GM12878 (cell line): ENCODE results near the gene METTL16. TPM values are rescaled to one million over a fixed set of nuclear protein-coding genes. Genes with fewer than 3 reads are reported as not detected.
"Not testable (repeated sequence)": the region's sequence is repeated elsewhere in the genome, so short reads cannot be mapped to it uniquely, and the experiment has no call there.

Source experiments
- ATAC-seq: fragments of 200-7000 bp; cut with Tn5 transposase; 3 replicates; pipeline ENCODE4 v1.9.1; 2020; ENCODE audit warnings: mild to moderate bottlenecking, moderate library complexity
- BruUV-seq: library from RNA; stranded (reverse); fragments of 400-500 nt; replicated peaks from 2 replicates; lab custom pipeline; 2021; lab: Mats Ljungman, UMichigan
- CTCF ChIA-PET: fragments of 300-600 bp; sonication (Branson Sonifier 250); formaldehyde crosslinking; extraction: SDS; loops from one replicate; lab custom pipeline; 2021; ENCODE audit warnings: inconsistent platforms; lab: Yijun Ruan, JAX
- POLR2A ChIA-PET: fragments of 350-600 bp; formaldehyde crosslinking; extraction: SDS; loops from one replicate; lab custom pipeline; 2021; ENCODE audit warnings: inconsistent platforms; lab: Charles Lee
- RAD21 ChIA-PET: fragments of 300-600 bp; sonication (Branson Sonifier 250); formaldehyde crosslinking; loops from one replicate; lab custom pipeline; 2023; ENCODE audit warnings: antibody characterized with exemption; ENCODE audit not compliant: unreplicated experiment; lab: Charles Lee
- SMC1A ChIA-PET: fragments of 300-600 bp; sonication (Branson Sonifier 250); formaldehyde crosslinking; loops from one replicate; lab custom pipeline; 2023; ENCODE audit not compliant: unreplicated experiment, uncharacterized antibody; lab: Charles Lee
- DNase-seq: peaks from one replicate; pipeline ENCODE4 v3.0.0-alpha.2; 2011; ENCODE audit warnings: low read depth, low spot score
- FAIRE-seq: peaks from 3 replicates; lab custom pipeline; 2011; peaks lifted over from hg19 to GRCh38; lab: Jason Lieb, UNC
- H2AFZ ChIP-seq: 2 replicates; pipeline ENCODE4 v1.6.0; 2011; ENCODE audit warnings: low read depth, low read length, control low read depth; ENCODE audit not compliant: control insufficient read depth
- H3K27ac ChIP-seq: 2 replicates; pipeline ENCODE4 v1.5.1; 2011; ENCODE audit warnings: control low read depth; ENCODE audit not compliant: control insufficient read depth, insufficient read depth
- H3K27me3 ChIP-seq, 2 experiments: replicated peaks in 1 of 2; 2 replicates each; pipeline versions ENCODE4 v1.6.0 to v1.6.1; 2011; ENCODE audit warnings: low read length in 1 of 2; ENCODE audit not compliant: control insufficient read depth in 2 of 2, insufficient read depth in 2 of 2
- H3K36me3 ChIP-seq, 2 experiments: 2 replicates each; pipeline ENCODE4 v1.5.1; 2011; ENCODE audit warnings: low read length in 1 of 2; ENCODE audit not compliant: control insufficient read depth in 2 of 2, insufficient read depth in 2 of 2
- H3K4me1 ChIP-seq: 2 replicates; pipeline ENCODE4 v1.6.1; 2011; ENCODE audit warnings: mild to moderate bottlenecking, low read length, moderate library complexity, mixed read lengths; ENCODE audit not compliant: control insufficient read depth, insufficient read depth
- H3K4me2 ChIP-seq: 2 replicates; pipeline ENCODE4 v1.6.0; 2011; ENCODE audit warnings: control low read depth; ENCODE audit not compliant: control insufficient read depth, insufficient read depth
- H3K4me3 ChIP-seq: fragments of 200-600 bp; sonication (generic); 2 replicates; pipeline ENCODE4 v1.5.1; 2016
- H3K79me2 ChIP-seq: 2 replicates; pipeline ENCODE4 v1.6.0; 2011; ENCODE audit warnings: low read length; ENCODE audit not compliant: control insufficient read depth, insufficient read depth
- H3K9ac ChIP-seq: 2 replicates; pipeline ENCODE4 v1.8.0; 2011; ENCODE audit warnings: low read length, control low read depth, mixed read lengths; ENCODE audit not compliant: control insufficient read depth, insufficient read depth
- H3K9me3 ChIP-seq: replicated peaks from 3 replicates; pipeline ENCODE4 v1.5.1; 2011; ENCODE audit warnings: mild to moderate bottlenecking, low read length; ENCODE audit not compliant: control insufficient read depth, insufficient read depth
- H4K20me1 ChIP-seq: 2 replicates; pipeline ENCODE4 v1.6.0; 2011; ENCODE audit not compliant: control insufficient read depth, insufficient read depth
- E2F4 ChIP-seq: IDR thresholded peaks from 2 replicates; pipeline ENCODE4 v1.6.1; 2012; ENCODE audit warnings: low read depth, low read length, improper control_type of control experiment
- MEF2B ChIP-seq: fragments of 450-650 bp; IDR thresholded peaks from 2 replicates; pipeline ENCODE4 v1.6.1; 2018; ENCODE audit warnings: mild to moderate bottlenecking, moderate library complexity; ENCODE audit not compliant: partially characterized antibody, poor library complexity, severe bottlenecking
- NFYB ChIP-seq: IDR thresholded peaks from 2 replicates; pipeline ENCODE4 v1.6.1; 2011; ENCODE audit warnings: low read depth, mild to moderate bottlenecking, low read length, improper control_type of control experiment, moderate library complexity; ENCODE audit not compliant: insufficient read depth
- SMAD5 ChIP-seq: IDR thresholded peaks from 2 replicates; pipeline ENCODE4 v1.6.1; 2016; ENCODE audit warnings: antibody characterized with exemption, low read depth
- WGBS: methylation state at CpG from one replicate; pipeline ENCODE4 v1.1.6; 2016; ENCODE audit warnings: low lambda C conversion rate; ENCODE audit not compliant: insufficient replicate concordance, insufficient coverage; ENCODE audit errors: missing lambda C conversion rate; 5-methylcytosine and 5-hydroxymethylcytosine counted together
- in situ Hi-C: fragments of 300-500 bp; cut with MboI; formaldehyde crosslinking; loops from 9 replicates; pipeline ENCODE4 v1.14.3; 2018; ENCODE audit warnings: mixed read lengths
- intact Hi-C: fragments of 100-400 bp; cut with micrococcal nuclease; formaldehyde crosslinking; loops from one replicate; pipeline ENCODE4 v1.14.2; 2022; ENCODE audit not compliant: unreplicated experiment
- polyA plus RNA-seq, 11 experiments: library from polyadenylated mRNA; depleted of rRNA in 4 of 11; unstranded in 6 of 11; stranded (reverse) in 5 of 11; fragments of >200 nt; fragmentation: Nextera tagmentation in 4 of 11; fragmentation: Illumina TruSeq in 1 of 11; extraction: Ambion mirVana in 4 of 11; extraction: Trizol in 1 of 11; gene quantifications; 1 replicate in 1 of 11; 2 replicates in 10 of 11; pipeline versions ENCODE4 v1.2.1 to v1.2.3, GENCODE V29; 2011 to 2016; ENCODE audit warnings: inconsistent platforms in 2 of 11, missing spikeins in 2 of 11, low read depth in 1 of 11
- total RNA-seq, 4 experiments: library from RNA; depleted of rRNA in 3 of 4; stranded (reverse); fragments of >200 nt in 3 of 4; fragmentation: Illumina TruSeq in 1 of 4; extraction: Trizol in 1 of 4; gene quantifications; 2 replicates each; pipeline versions ENCODE4 v1.2.1 to v1.2.3, GENCODE V29; 2013 to 2021
- TF ChIP-seq, protein P1 (sequence below): IDR thresholded peaks from 2 replicates; pipeline ENCODE4 v1.6.1; 2012; ENCODE audit warnings: low read depth, low read length, improper control_type of control experiment

The METTL16 gene
- total and polyA plus RNA-seq, 10 of the 15 experiments (the other 5 are each of a cell fraction or from before 2014, with no cell fraction given), result 15.6 to 34.3 (median 23.7) TPM

DNA sequence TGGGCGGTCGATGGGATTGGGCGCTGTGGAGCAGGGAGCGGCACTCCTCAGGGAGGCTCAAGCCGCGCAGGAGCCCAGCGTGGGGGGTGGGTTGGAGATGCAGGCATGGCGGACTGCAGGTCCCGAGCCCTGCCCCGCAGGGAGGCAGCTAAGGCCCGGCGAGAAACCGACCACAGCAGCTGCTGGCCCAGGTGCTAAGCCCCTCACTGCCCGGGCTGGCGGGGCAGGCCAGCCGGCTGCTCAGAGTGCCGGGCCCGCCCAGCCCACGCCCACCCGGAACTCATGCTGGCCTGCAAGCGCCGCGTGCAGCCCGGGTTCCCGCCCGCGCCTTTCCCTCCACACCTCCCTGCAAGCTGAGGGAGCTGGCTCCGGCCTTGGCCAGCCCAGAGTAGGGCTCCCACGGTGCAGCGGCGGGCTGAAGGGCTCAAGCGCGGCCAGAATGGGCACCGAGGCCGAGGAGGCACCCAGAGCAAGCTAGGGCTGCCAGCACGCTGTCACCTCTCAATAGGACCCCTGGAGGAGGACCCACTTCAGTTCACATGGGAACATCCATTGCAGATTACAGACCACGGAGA lies 20.5 kb upstream of the METTL16 start (continued):
- TF ChIP-seq, protein P1, sequence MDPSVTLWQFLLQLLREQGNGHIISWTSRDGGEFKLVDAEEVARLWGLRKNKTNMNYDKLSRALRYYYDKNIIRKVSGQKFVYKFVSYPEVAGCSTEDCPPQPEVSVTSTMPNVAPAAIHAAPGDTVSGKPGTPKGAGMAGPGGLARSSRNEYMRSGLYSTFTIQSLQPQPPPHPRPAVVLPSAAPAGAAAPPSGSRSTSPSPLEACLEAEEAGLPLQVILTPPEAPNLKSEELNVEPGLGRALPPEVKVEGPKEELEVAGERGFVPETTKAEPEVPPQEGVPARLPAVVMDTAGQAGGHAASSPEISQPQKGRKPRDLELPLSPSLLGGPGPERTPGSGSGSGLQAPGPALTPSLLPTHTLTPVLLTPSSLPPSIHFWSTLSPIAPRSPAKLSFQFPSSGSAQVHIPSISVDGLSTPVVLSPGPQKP, result no peak
- TF ChIP-seq E2F4 (no peak), SMAD5 (no peak), MEF2B (no peak)

GRCh38 chr17:2531243-2531954 lies 19.7 kb upstream of the METTL16 start:
- H3K27me3 ChIP-seq, BruUV-seq, FAIRE-seq, H3K9ac ChIP-seq, SMC1A ChIA-PET, intact Hi-C loops, H4K20me1 ChIP-seq, H3K4me3 ChIP-seq, in situ Hi-C loops, H3K79me2 ChIP-seq, POLR2A ChIA-PET, H3K4me1 ChIP-seq, H3K9me3 ChIP-seq, H3K36me3 ChIP-seq, DNase-seq, H3K4me2 ChIP-seq, H3K27ac ChIP-seq: not testable (repeated sequence)
- ATAC-seq, result peak; percentile 32
- TF ChIP-seq NFYB, result peak; percentile 80
- 43% methylated on average over 9 of the region's 9 CpGs for WGBS
- RAD21 ChIA-PET, result interaction anchor here (1.1 kb wide), 1 partner anchor 142 kb away, joined by 3 read pairs; no protein-coding TSS in a partner anchor
- CTCF ChIA-PET, result interaction anchor here (0.8 to 1.2 kb wide), 2 partner anchors 149 to 333 kb away, joined by 3 read pairs; no protein-coding TSS in a partner anchor
- peak overlapping the region; percentile 48; the same call in 1 of the 2 replicates for H2AFZ ChIP-seq

DNA sequence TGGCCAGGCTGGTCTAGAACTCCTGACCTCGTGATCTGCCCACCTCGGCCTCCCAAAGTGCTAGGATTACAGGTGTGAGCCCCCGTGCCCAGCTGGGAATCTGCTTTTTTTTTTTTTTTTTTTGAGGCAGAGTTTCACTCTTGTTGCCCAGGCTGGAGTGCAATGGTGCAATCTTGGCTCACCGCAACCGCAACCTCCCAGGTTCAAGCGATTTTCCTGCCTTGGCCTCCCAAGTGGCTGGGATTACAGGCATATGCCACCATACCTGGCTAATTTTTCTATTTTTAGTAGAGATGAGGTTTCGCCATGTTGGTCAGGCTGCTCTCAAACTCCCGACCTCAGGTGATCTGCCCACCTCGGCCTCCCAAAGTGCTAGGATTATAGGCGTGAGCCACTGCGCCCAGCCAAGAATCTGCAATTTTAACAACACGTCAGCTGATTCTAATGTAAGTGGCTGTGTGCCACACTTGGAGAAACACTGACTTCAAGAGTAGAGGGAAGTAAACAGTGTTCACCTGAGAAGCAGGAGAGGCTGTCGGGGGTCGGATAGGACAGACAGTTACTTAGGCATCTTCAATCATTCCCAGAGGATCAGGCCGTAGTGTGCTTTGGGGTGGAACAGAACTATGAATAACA lies 10.2 kb upstream of the METTL16 start:
- intact Hi-C loops, POLR2A ChIA-PET, CTCF ChIA-PET, DNase-seq, H3K27me3 ChIP-seq, H3K27ac ChIP-seq, H4K20me1 ChIP-seq, RAD21 ChIA-PET, H3K79me2 ChIP-seq, H3K4me1 ChIP-seq, FAIRE-seq, H3K4me3 ChIP-seq, ATAC-seq, H2AFZ ChIP-seq, SMC1A ChIA-PET, H3K4me2 ChIP-seq, H3K36me3 ChIP-seq, H3K9ac ChIP-seq, H3K9me3 ChIP-seq, in situ Hi-C loops, BruUV-seq: not testable (repeated sequence)
- 65% methylated on average over 15 of the region's 15 CpGs for WGBS
